HEK293 (cell line): Measurements from ENCODE around the gene STIM1.

Experiments used
- CTCF ChIP-seq: fragments of 450-650 bp; formaldehyde crosslinking; IDR thresholded peaks from 2 replicates; pipeline ENCODE4 v1.5.1; 2016; ENCODE audit warnings: missing biosample characterization, missing genetic modification characterization
- ZBTB1 ChIP-seq: fragments of 450-650 bp; formaldehyde crosslinking; IDR thresholded peaks from 2 replicates; pipeline ENCODE4 v1.5.1; 2016; ENCODE audit warnings: missing biosample characterization, missing genetic modification characterization
- ZNF138 ChIP-seq: fragments of 450-650 bp; formaldehyde crosslinking; IDR thresholded peaks from 2 replicates; pipeline ENCODE4 v1.5.1; 2016; ENCODE audit warnings: missing biosample characterization, missing genetic modification characterization, borderline replicate concordance
- ZNF223 ChIP-seq: fragments of 450-650 bp; formaldehyde crosslinking; IDR thresholded peaks from 2 replicates; pipeline ENCODE4 v1.5.1; 2016; ENCODE audit warnings: missing biosample characterization, missing genetic modification characterization
- ZNF768 ChIP-seq: fragments of 450-650 bp; formaldehyde crosslinking; IDR thresholded peaks from 2 replicates; pipeline ENCODE4 v1.5.1; 2018; ENCODE audit warnings: missing biosample characterization, mild to moderate bottlenecking, missing genetic modification characterization

GRCh38 chr11:3830730-3831129 lies 24.7 kb upstream of the STIM1 start:
- TF ChIP-seq ZNF223 (tag by site-specific recombination) = no peak
- TF ChIP-seq CTCF (tag by site-specific recombination) = no peak
- no peak for TF ChIP-seq ZNF768 (tag by site-specific recombination)
- TF ChIP-seq ZBTB1 (tag by site-specific recombination) = no peak
- TF ChIP-seq ZNF138 (tag by site-specific recombination) = no peak
